HG02588 (cell line): ENCODE data around the gene MRPS27.
A peak's percentile ranks its signal among the peaks of the same experiment; 100 is the strongest.

Experiments used
- ATAC-seq: cut with Tn5 transposase; IDR thresholded peaks from one replicate; pipeline ENCODE4 v1.9.1; 2021; ENCODE audit warnings: mild to moderate bottlenecking, moderate library complexity; ENCODE audit not compliant: unreplicated experiment

The MRPS27 gene

DNA sequence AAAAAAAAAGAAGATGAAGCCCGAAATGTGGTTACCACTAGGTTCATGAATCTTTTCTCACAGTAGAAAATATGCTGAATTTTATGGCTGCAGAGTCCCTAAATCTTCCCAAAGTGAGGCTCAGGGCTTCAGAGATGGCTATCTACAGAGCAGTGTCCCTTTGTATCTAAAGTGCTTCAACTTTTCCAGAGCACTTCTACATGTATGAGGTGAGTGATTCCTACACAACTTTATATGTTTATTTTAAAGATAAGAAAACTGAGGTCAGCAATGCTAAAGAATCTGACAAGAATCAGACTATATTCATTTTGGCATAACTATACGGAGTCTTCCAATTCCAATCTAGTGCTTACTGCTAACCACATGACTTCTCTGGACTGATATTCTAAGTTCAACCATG, 53.2 kb downstream of the MRPS27 start:
- no peak for ATAC-seq

GRCh38 chr5:72265032-72265877, 54.8 kb downstream of the MRPS27 start:
- ATAC-seq = no peak

DNA sequence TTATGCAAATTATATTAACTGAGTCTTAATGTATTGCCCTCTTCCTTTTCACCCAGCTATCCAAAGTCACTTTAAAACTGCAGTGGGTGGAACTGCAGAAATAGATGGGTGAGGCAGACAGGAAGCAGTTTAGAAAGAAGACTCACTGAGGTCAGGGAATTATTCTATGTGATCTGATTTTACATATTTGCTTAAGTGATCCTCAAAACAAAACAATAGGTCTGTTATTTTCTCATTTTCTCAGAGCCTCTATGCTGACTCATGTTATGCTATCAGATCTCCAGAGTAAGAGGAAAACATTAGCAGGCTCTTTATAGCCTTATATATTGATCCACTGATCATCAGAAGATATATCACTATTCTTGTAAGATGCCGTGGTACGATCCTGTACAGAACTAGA, 63.5 kb downstream of the MRPS27 start:
- ATAC-seq = no peak

- no peak for ATAC-seq
Measured at GRCh38 chr5:72255670-72256069, 64.4 kb downstream of the MRPS27 start.

DNA sequence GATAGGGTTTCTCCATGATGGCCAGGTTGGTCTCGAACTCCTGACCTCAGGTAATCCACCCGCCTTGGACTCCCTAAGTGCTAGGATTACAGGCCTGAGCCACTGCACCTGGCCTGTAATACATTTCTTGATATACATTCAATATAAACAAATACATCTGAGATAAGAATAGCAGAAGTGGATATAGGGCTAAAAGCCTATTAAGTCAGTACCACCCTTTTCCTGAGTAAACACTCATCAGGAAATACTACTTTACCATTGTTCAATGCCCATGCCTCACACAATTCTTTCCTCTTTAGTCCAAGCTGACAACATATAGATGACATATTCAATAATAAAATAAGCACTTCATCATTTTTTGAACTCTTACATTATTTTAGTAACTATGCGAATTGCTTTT, 64.8 kb downstream of the MRPS27 start:
- no peak for ATAC-seq

DNA sequence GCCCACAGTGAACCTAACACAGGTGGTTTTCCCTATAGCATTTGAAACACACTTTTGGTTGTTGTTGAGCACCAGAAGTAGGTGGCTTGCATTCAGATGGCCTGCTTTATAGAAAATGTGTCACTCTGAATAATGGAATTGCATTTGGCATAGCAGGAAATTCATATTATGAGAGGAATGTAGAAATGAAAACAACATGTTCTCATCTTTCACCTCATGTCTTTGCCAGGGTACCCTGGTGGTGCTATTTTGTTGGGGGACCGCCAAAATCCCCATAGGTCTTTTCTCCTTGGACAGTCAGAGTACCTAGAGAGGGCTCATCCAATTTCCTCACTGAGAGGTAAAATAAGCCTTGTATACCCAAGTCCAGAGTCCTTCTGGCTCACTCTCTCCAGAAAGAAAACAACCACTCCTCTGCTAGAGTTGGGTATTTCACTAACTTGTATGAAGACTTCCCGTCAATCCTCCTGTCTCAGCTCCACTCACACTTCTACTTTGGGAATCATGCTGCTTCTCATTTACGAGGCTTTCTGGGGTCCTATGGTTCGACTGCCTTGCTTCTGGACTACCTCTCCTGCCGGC, 67.4 kb downstream of the MRPS27 start:
- no peak for ATAC-seq

- no peak for ATAC-seq
Measured at GRCh38 chr5:72252008-72252407, 68.0 kb downstream of the MRPS27 start.

DNA sequence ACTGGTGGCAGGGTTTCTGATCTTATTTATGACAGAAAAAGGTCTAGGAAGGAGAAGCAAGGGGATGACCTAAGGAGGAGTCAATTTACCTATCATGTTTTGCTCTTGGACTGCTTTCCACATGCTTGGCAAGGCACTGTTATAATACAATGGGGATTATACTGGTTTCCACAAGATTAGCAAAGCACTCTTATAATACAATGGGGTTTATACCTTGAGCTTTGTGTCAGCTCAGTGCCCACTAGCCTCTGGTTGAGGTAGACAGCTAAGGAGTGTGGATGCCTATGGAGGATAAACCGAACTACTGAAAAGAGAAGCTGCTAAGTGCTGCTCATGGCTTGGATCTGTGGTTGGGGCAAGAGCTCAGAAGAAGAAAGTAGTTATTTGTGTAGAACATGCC, 68.7 kb downstream of the MRPS27 start:
- ATAC-seq = no peak

DNA sequence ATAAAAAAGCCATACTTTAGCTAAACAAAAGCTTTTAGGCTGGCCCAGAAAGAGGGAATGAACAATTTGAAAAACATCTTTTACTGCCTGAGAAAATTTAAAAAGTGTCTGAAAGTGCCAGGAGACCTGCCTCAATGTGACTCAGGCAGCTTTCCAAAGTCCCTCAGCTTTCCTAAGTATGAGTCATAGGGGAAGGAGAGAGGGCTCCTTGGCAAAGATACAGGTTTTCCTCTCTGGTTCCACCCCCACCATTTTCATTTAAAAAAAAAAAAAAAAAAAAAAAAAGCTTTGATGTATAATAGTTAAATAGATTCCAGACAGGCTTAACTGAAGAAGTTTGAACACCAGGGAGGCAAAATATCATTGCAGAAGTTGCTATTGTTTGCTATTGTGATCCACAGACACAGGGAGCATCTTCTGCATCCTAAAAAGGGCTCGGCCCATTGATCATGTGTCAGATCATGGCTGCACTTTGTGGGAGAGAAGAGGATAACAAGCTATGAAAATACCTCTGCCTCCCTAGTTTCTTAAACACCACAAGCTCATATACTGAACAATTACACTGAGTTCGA, 71.5 kb downstream of the MRPS27 start:
- no peak for ATAC-seq

- no peak for ATAC-seq
Measured at GRCh38 chr5:72246954-72247442, 73.0 kb downstream of the MRPS27 start.

DNA sequence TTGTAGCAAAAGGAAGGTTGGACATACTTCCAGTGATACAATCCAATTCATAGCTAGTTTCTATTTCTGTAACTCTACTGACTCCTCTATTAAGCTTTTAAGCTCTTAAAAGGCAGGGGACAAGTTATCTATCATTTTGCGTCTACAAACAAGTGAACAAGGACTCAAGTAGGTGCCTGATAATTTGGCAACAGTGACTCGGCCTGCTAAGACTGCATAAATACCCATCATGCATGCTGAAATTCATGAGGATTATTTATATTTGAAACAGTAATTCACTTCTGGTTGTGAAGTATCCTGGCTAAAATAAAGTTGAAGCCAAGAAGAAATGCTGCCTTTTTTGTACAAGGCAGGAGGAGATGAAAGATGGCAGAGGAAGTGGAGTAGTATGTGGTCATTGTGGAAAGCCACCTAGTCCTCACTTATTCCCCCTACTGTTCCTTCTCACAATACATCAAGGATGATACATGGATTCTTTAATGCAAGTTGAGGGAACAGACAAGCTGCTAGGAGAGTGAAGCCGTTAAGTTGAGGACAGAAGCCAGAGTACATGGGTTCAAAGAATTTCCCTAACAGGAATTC, 74.0 kb downstream of the MRPS27 start:
- ATAC-seq = no peak

DNA sequence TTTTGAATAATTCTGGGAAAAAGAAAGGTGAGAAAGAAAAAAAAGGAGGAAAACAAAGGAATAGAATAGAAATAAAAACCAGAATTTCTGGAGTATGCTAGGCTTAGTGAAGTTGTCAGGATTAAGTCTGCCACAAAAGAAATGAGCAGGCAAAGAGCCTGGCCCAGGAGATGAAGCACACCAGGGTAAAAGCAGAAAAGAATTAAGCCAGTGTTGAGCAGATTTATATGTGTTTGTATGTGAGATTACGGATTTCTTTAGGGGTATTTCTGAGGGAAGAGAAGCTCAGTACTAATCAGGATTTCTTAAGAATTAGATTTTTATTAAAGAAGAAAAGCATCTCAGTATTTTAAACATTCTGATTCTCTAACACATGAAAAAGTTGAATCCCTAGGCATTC, 74.5 kb downstream of the MRPS27 start:
- ATAC-seq = no peak

DNA sequence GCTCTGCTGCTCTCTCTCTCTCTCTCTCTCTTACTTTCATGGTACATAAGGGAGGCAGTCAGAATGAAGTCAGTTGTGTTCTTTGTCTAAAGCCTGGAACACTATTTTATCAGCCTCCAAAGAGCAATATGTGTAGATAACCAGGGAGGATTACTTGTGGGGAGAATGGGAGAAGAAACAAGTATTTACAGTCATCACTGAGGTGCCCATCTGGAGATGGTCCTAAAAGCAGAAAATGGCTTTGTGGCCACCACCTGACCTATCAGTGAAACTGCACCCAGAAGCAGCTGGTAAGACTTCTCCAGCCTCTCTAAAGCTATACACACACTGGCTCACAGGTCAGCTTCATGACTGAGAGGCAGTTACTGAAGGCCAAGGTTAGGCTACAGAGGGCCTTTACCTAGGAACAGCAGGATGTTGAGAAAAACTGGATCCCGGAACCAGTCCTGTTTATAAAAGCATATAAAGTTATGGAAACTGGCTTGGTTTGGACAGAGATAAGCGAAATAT, 75.1 kb downstream of the MRPS27 start:
- peak; percentile 71 for ATAC-seq

- ATAC-seq = no peak
Measured at GRCh38 chr5:72243706-72244105, 76.3 kb downstream of the MRPS27 start.

GRCh38 chr5:72242796-72243475, 77.1 kb downstream of the MRPS27 start:
- ATAC-seq = no peak

- ATAC-seq = no peak
Measured at GRCh38 chr5:72241346-72242003, 78.6 kb downstream of the MRPS27 start.

DNA sequence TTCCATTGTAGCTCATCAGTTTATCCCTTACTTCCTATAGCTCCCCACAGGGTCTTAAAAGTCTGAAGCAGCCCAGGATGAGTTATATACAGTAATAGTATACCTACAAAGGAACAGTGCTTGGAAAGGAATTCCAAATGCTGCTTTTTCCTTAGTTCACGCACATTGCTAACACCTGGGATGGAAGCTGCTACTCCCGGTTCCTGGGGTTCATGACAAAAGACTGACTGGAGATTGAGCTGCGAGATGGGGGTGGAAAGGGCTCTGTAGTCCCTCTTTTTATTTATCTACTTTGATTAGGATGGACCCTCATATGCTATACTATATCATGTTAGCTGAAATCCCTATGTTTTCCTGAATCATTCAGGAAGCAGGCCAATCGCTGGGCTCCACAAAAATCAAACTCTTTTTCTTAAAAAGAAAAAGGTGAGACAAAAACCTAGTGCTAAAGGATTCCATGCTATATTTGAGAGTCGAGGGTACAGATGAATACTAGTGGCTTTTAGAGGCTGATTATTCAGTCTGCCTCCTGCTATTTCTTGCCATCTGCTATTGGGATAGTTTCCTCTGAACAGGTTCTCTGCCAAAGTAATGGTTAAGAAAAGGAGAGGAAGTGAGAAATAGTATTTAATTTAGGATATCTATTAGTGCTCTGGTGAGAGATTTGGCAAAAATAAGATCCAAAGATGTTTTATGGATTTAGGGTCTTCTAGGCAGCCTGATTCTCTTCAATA, 81.2 kb downstream of the MRPS27 start:
- no peak for ATAC-seq

DNA sequence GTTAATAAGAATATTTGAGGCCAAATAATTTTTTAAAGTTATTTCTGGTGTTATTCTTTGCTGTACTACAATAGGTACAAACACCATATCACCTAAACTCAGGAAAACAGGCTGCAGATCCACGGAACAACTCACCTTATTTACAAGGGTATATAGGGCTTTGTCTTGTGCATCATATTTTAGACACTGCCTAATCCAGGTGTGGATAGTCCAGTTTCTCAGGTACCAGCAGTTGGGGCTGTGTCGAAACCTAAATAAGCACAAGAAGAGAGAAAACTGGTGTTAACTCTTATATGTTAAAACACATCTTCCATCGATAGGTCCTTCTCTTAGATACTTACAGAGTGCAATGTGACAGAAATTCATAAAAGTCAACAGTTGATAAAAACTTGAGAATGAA, 82.2 kb downstream of the MRPS27 start:
- no peak for ATAC-seq

DNA sequence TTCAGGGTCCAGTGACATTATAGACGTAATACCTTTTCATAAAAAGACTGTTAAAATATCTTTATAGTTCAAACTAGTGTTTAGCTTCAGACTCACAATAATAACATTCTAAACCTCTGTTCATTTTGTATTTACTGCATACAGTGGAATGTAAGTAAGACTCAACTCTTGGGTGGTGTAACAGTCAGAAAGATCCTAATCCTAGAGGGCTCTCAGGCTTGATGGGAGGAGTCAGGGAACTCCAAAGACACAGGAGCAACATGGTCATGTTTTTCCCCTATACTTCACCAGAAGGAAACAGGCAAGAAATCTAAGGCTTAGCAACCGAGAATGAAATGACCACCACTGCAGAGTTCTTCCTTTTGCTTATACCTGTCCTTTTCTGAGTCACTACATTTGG, 82.6 kb downstream of the MRPS27 start:
- no peak for ATAC-seq

DNA sequence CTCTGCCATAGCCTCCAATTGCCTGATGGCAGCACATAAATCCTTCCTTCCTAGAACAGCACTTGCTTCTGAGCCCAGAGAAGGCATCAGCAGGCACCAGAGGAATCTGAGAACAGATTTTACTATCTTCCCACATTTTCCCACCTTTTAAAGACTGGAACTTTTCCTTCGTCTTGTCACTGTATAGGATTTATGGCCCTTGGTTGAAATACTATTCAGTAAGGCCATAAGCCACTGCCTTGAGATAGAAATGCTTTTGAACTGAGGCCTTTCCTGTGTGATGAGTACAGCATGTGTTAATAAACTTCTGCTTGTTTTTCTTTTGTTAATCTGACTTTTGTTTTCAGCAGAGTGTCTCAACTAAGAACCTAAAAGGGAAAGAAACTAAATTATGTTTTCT, 84.3 kb downstream of the MRPS27 start:
- ATAC-seq = no peak
